Transverse colon (tissue), 4 donors: ENCODE measurements around the gene RBFOX2. TPM values are rescaled to one million over a fixed set of nuclear protein-coding genes. Genes with fewer than 3 reads are reported as not detected.

Source experiments
- DNase-seq: peaks from one replicate; pipeline ENCODE4 v3.0.0-alpha.2; 2019
- H3K27ac ChIP-seq, 4 donors: fragments of 200-600 bp; sonication (generic); 2 replicates each; pipeline ENCODE4 v1.5.1; 2016 to 2018; ENCODE audit warnings: inconsistent platforms in 4 of 4
- H3K27me3 ChIP-seq: fragments of 200-600 bp; sonication (generic); 2 replicates; pipeline ENCODE4 v1.5.1; 2017; ENCODE audit warnings: inconsistent platforms
- H3K36me3 ChIP-seq, 4 donors: fragments of 200-600 bp; sonication (generic); 2 replicates each; pipeline ENCODE4 v1.5.1; 2017 to 2019; ENCODE audit warnings: inconsistent platforms in 4 of 4
- H3K4me1 ChIP-seq, 4 donors: fragments of 200-600 bp; sonication (generic); 2 replicates each; pipeline ENCODE4 v1.5.1; 2017 to 2020; ENCODE audit warnings: inconsistent platforms in 4 of 4
- H3K4me3 ChIP-seq, 4 donors: fragments of 200-600 bp; sonication (generic); 1 replicate in 1 of 4; 2 replicates in 3 of 4; pipeline versions ENCODE4 v1.5.1 to v1.6.1; 2017 to 2019; ENCODE audit warnings: inconsistent platforms in 4 of 4
- H3K9me3 ChIP-seq, 2 donors: fragments of 200-600 bp; sonication (generic); 2 replicates each; pipeline ENCODE4 v1.5.1; 2017 to 2019; ENCODE audit warnings: inconsistent platforms in 2 of 2
- CTCF ChIP-seq, 5 experiments: fragments of 200-600 bp in 3 of 5; fragments of 450-650 bp in 2 of 5; sonication (generic) in 3 of 5; IDR thresholded peaks; 1 replicate in 2 of 5; 2 replicates in 3 of 5; pipeline ENCODE4 v1.5.1; 2016 to 2017; ENCODE audit warnings: antibody characterized with exemption in 5 of 5, inconsistent platforms in 3 of 5, mild to moderate bottlenecking in 2 of 5, moderate library complexity in 1 of 5
- EP300 ChIP-seq: sonication (generic); formaldehyde crosslinking; IDR thresholded peaks from one replicate; pipeline ENCODE4 v1.6.1; 2017; ENCODE audit warnings: antibody characterized with exemption, low read depth
- POLR2A ChIP-seq: fragments of 450-650 bp; IDR thresholded peaks from one replicate; pipeline ENCODE4 v1.6.1; 2016; ENCODE audit warnings: antibody characterized with exemption, mild to moderate bottlenecking, moderate library complexity
- POLR2AphosphoS5 ChIP-seq, 3 donors: sonication (generic); formaldehyde crosslinking; IDR thresholded peaks; one replicate each; pipeline ENCODE4 v1.6.1; 2016; ENCODE audit warnings: antibody characterized with exemption in 3 of 3
- WGBS, 2 donors: methylation state at CpG; one replicate each; pipeline ENCODE4 v1.1.5; 2018; ENCODE audit warnings: low coverage in 1 of 2; 5-methylcytosine and 5-hydroxymethylcytosine counted together
- in situ Hi-C, 4 donors: fragments of 200-750 bp; cut with MboI; loops; one replicate each; pipeline versions ENCODE4 v1.15.0 to v1.15.1; 2017; ENCODE audit warnings: low sequenced_read_pairs in 3 of 4, low pct_ligation_motif_present in 1 of 4, low pct_unique_long_range_greater_than_20kb in 1 of 4
- intact Hi-C: fragments of 100-400 bp; cut with DNase I; formaldehyde crosslinking; loops from one replicate; pipeline ENCODE4 v1.15.1; 2023; ENCODE audit warnings: low total_unique reads
- total RNA-seq, 4 donors: library from RNA; depleted of rRNA; stranded (reverse); fragments of >200 nt; gene quantifications; one replicate each; pipeline ENCODE4 v1.1.0, GENCODE V29; 2016

The RBFOX2 gene
- total RNA-seq, 4 donors from 2014 or later, result 27.3 to 61.1 (median 43.1) TPM

- H3K27me3 ChIP-seq, result no peaks in the 10 kb centered on the region
- intact Hi-C loops, result no loop called here
- no peaks in the 10 kb centered on the region for H3K9me3 ChIP-seq
- peak overlapping the region; percentile 29 to 51 (median 43) for H3K4me3 ChIP-seq
- in situ Hi-C loops, result no loop called here
- H3K27ac ChIP-seq, result peak overlapping the region; percentile 84 to 89 (median 87)
- TF ChIP-seq EP300 (no peak), CTCF (IDR thresholded peaks at IDR 0.05) (no peak), POLR2A (peak; percentile 77), POLR2AphosphoS5 (IDR thresholded peaks at IDR 0.05) (peak; percentile 40 to 72 (median 58))
- 0 to 17% methylated on average over 1 to 9 of the region's 9 CpGs for WGBS, 2 donors
- peak; percentile 86 for DNase-seq
- H3K4me1 ChIP-seq, result peaks cover 9 to 70% (median 48%) of the 10 kb centered on the region in 4 donors
- H3K36me3 ChIP-seq, result no peaks in the 10 kb centered on the region
Measured at GRCh38 chr22:35840302-35840739, 188.3 kb downstream of the RBFOX2 start.

- no peaks in the 10 kb centered on the region for H3K27me3 ChIP-seq
- peaks cover 13 to 70% (median 50%) of the 10 kb centered on the region in 4 donors for H3K4me1 ChIP-seq
- peak overlapping the region; percentile 84 to 89 (median 87) for H3K27ac ChIP-seq
- TF ChIP-seq EP300 (no peak), POLR2A (no peak), POLR2AphosphoS5 (IDR thresholded peaks at IDR 0.05) (no peak), CTCF (IDR thresholded peaks at IDR 0.05) (no peak)
- H3K36me3 ChIP-seq, result no peaks in the 10 kb centered on the region
- no peaks in the 10 kb centered on the region for H3K9me3 ChIP-seq
- peak overlapping the region; percentile 29 to 51 (median 43) for H3K4me3 ChIP-seq
- no peak for DNase-seq
- in situ Hi-C loops (no loop called here), intact Hi-C loops (loop anchor here (10.0 kb wide), 2 partner anchors 75 to 205 kb away; no protein-coding TSS in a partner anchor)
- 0 to 2% methylated on average over 5 of the region's 5 CpGs for WGBS, 2 donors
Measured at GRCh38 chr22:35839841-35840301, 188.8 kb downstream of the RBFOX2 start.

- no peaks in the 10 kb centered on the region for H3K36me3 ChIP-seq
- peak overlapping the region in 3 of 4 donors; percentile 41 to 51 (median 45) for H3K4me3 ChIP-seq
- no peaks in the 10 kb centered on the region for H3K9me3 ChIP-seq
- TF ChIP-seq POLR2A, result no peak
- TF ChIP-seq POLR2AphosphoS5 (IDR thresholded peaks at IDR 0.05), result peak in 1 of 3 donors; percentile 13
- no peak for TF ChIP-seq EP300
- TF ChIP-seq CTCF (IDR thresholded peaks at IDR 0.05), result peak in 4 of 5 experiments; percentile 17 to 49 (median 30)
- in situ Hi-C loops, result no loop called here
- intact Hi-C loops, result loop anchor here (10.0 kb wide), 2 partner anchors 76 to 204 kb away; no protein-coding TSS in a partner anchor
- peak; percentile 28 for DNase-seq
- H3K27me3 ChIP-seq, result no peaks in the 10 kb centered on the region
- H3K4me1 ChIP-seq, result peaks cover 14 to 73% (median 58%) of the 10 kb centered on the region in 4 donors
- H3K27ac ChIP-seq, result peak overlapping the region; percentile 84 to 89 (median 87)
- WGBS, 2 donors, result 0 to 19% methylated on average over 4 of the region's 4 CpGs
Measured at GRCh38 chr22:35838855-35839576, 189.6 kb downstream of the RBFOX2 start.

- in situ Hi-C loops (no loop called here), intact Hi-C loops (loop anchor here (10.0 kb wide), 2 partner anchors 78 to 202 kb away; no protein-coding TSS in a partner anchor)
- Histone ChIP-seq H3K27me3 (no peaks in the 10 kb centered on the region), H3K27ac (peak overlapping the region; percentile 85 to 88 (median 86)), H3K4me3 (no peak overlapping the region), H3K9me3 (no peaks in the 10 kb centered on the region), H3K4me1 (peaks cover 14 to 76% (median 59%) of the 10 kb centered on the region in 4 donors), H3K36me3 (no peaks in the 10 kb centered on the region)
- TF ChIP-seq CTCF (IDR thresholded peaks at IDR 0.05), result no peak
- no peak for TF ChIP-seq EP300
- TF ChIP-seq POLR2AphosphoS5 (IDR thresholded peaks at IDR 0.05), result no peak
- no peak for TF ChIP-seq POLR2A
- WGBS, 2 donors, result 74 to 80% methylated on average over 5 of the region's 5 CpGs
- no peak for DNase-seq
Measured at GRCh38 chr22:35837101-35837727, 191.4 kb downstream of the RBFOX2 start.
